Upper lobe of left lung (tissue), 4 donors: Measurements from ENCODE around the gene WASF2.

Experiments used
- CTCF ChIP-seq, 6 experiments: fragments of 450-650 bp in 4 of 6; fragments of 200-600 bp in 2 of 6; sonication (generic) in 2 of 6; IDR thresholded peaks; one replicate each; pipeline ENCODE4 v1.5.1; 2016 to 2019; ENCODE audit warnings: antibody characterized with exemption in 6 of 6
- POLR2AphosphoS5 ChIP-seq, 2 donors: sonication (generic); formaldehyde crosslinking; IDR thresholded peaks; one replicate each; pipeline ENCODE4 v1.5.1; 2017; ENCODE audit warnings: antibody characterized with exemption in 2 of 2

GRCh38 chr1:27427816-27428315 is 62.1 kb downstream of the WASF2 start:
- TF ChIP-seq CTCF (IDR thresholded peaks at IDR 0.05): no peak
- no peak for TF ChIP-seq POLR2AphosphoS5 (IDR thresholded peaks at IDR 0.05)
